ENCODE measurements around the gene MCRS1. TPM values are rescaled to one million over a fixed set of nuclear protein-coding genes. Genes with fewer than 3 reads are reported as not detected.

MCRS1 gene
- total RNA-seq, 4 donors from 2014 or later: 42.4 to 73.6 (median 61.1) TPM

DNA sequence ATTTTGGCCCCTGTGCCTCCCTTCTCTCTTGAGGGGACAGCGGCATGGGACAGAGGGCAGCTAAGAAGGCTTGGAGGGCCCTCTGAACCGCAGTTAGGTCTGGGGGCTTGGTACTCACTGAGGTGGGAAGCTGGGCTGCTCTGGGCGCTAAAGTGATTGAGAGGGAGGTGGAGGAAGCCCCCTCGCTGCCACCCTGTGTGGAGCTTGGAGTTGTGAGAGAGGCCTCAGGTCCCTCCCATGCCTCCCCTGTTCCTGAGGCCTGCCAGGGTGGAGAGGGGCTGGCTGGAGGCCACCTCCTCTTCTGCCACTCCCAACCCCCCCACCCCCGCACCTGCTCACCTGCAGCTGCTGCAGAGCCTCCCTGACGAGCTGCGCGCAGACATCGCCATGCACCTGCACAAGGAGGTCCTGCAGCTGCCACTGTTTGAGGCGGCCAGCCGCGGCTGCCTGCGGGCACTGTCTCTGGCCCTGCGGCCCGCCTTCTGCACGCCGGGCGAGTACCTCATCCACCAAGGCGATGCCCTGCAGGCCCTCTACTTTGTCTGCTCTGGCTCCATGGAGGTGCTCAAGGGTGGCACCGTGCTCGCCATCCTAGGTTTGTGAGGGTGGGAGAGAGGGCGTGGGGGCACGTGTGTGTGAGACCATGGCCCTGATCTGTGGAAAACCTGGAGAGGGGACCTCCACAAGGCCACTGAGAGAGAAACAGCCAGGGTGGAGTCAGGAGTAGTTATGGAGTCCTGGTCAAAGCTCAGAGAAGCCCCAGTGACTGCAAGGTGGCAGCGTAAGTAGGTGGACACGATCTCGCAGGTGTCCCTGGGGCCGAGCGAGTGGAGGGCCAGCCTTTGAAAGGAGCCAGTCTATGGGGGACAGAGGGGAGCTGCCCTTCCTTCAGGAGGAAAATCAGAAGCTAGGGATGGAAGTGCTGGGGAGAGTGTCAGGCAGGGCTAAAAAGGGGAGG lies 17.9 kb downstream of the MCRS1 start:
- peaks cover 33% of the 10 kb centered on the region for H3K27me3 ChIP-seq
- TF ChIP-seq POLR2A (IDR thresholded peaks at IDR 0.05): no peak
- TF ChIP-seq CTCF (IDR thresholded peaks at IDR 0.05): no peak
- TF ChIP-seq EP300 (IDR thresholded peaks at IDR 0.05): no peak
- no peak for TF ChIP-seq POLR2AphosphoS5 (IDR thresholded peaks at IDR 0.05)
- H3K4me1 ChIP-seq: peaks cover 37% of the 10 kb centered on the region
- no peaks in the 10 kb centered on the region for H3K36me3 ChIP-seq
- no peaks in the 10 kb centered on the region for H3K9me3 ChIP-seq
- H3K4me3 ChIP-seq: peak overlapping the region; percentile 44
- DNase-seq (ENCODE audit: low spot score in 2 of 2): no peak
- 89% methylated on average over 10 of the region's 28 CpGs for WGBS
- no peak overlapping the region for H3K27ac ChIP-seq

DNA sequence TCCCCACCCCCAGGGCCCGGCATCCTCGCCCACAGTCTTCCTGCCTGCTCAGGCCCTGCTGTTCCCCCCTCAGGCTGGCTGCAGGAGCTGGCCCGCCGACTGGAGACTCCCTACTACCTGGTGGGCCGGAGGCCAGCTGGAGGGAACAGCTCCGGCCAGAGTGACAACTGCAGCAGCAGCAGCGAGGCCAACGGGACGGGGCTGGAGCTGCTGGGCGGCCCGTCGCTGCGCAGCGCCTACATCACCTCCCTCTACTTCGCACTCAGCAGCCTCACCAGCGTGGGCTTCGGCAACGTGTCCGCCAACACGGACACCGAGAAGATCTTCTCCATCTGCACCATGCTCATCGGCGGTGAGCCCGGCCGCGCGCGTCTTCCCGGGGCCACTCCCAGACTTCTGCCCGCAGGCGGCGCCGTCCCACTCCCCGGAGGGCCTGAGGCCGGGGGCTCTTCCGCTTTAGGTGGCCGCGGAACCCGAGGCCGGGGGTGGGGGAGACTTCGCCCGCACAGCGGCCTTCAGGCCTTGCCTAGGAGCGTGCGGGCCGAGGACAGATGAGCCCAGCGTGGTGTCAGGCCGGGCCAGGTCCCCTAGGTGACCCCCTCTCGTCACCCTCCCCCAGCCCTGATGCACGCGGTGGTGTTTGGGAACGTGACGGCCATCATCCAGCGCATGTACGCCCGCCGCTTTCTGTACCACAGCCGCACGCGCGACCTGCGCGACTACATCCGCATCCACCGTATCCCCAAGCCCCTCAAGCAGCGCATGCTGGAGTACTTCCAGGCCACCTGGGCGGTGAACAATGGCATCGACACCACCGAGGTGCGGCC lies 18.9 kb downstream of the MCRS1 start:
- TF ChIP-seq POLR2A (IDR thresholded peaks at IDR 0.05) (no peak), EP300 (IDR thresholded peaks at IDR 0.05) (no peak), POLR2AphosphoS5 (IDR thresholded peaks at IDR 0.05) (no peak), CTCF (IDR thresholded peaks at IDR 0.05) (no peak)
- H3K27me3 ChIP-seq: peaks cover 33% of the 10 kb centered on the region
- H3K36me3 ChIP-seq: no peaks in the 10 kb centered on the region
- no peak overlapping the region for H3K27ac ChIP-seq
- no peak for DNase-seq (ENCODE audit: low spot score in 2 of 2)
- H3K9me3 ChIP-seq: no peaks in the 10 kb centered on the region
- peaks cover 37% of the 10 kb centered on the region for H3K4me1 ChIP-seq
- 20% methylated on average over 23 of the region's 70 CpGs for WGBS
- H3K4me3 ChIP-seq: peak overlapping the region; percentile 44

DNA sequence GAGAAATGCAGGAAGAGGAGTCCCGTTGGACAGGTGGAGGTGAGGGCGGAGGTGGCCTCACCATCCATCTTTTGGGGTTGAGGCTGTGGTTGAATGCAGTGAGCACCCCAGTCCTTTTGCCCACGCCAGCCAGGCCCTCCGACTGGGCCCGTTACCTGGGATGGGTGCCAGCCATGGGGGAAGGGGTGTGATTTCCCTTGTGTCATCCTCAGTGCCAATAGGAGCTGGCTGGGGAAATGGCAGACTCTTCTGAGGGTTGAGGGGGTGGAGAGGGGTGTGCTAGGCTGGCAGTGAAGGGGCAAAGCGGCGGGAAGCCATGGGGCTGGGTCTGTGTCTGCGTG lies 19.5 kb downstream of the MCRS1 start:
- WGBS: 39% methylated on average over 7 of the region's 8 CpGs
- no peak for TF ChIP-seq POLR2AphosphoS5 (IDR thresholded peaks at IDR 0.05)
- TF ChIP-seq CTCF (IDR thresholded peaks at IDR 0.05): no peak
- no peak for TF ChIP-seq POLR2A (IDR thresholded peaks at IDR 0.05)
- TF ChIP-seq EP300 (IDR thresholded peaks at IDR 0.05): no peak
- Histone ChIP-seq H3K9me3 (no peaks in the 10 kb centered on the region), H3K27ac (no peak overlapping the region), H3K4me3 (peak overlapping the region; percentile 44), H3K27me3 (peaks cover 33% of the 10 kb centered on the region), H3K4me1 (peaks cover 37% of the 10 kb centered on the region), H3K36me3 (no peaks in the 10 kb centered on the region)
- DNase-seq (ENCODE audit: low spot score in 2 of 2): no peak

- 70% methylated on average over 7 of the region's 7 CpGs for WGBS
- no peak overlapping the region for H3K4me3 ChIP-seq
- no peak for TF ChIP-seq EP300 (IDR thresholded peaks at IDR 0.05)
- no peak for TF ChIP-seq POLR2A (IDR thresholded peaks at IDR 0.05)
- no peak for TF ChIP-seq CTCF (IDR thresholded peaks at IDR 0.05)
- no peak for TF ChIP-seq POLR2AphosphoS5 (IDR thresholded peaks at IDR 0.05)
- no peaks in the 10 kb centered on the region for H3K36me3 ChIP-seq
- DNase-seq (ENCODE audit: low spot score in 2 of 2): no peak
- H3K27ac ChIP-seq: no peak overlapping the region
- peaks cover 36% of the 10 kb centered on the region for H3K27me3 ChIP-seq
- H3K9me3 ChIP-seq: no peaks in the 10 kb centered on the region
- peaks cover 24% of the 10 kb centered on the region for H3K4me1 ChIP-seq
These were observed 20.8 kb downstream of the MCRS1 start for GRCh38 chr12:49547090-49547690.
